ENCODE results near the gene FRS2. TPM values are rescaled to one million over a fixed set of nuclear protein-coding genes. Genes with fewer than 3 reads are reported as not detected.
A peak's percentile ranks its signal among the peaks of the same experiment; 100 is the strongest.

The FRS2 gene, protein sequence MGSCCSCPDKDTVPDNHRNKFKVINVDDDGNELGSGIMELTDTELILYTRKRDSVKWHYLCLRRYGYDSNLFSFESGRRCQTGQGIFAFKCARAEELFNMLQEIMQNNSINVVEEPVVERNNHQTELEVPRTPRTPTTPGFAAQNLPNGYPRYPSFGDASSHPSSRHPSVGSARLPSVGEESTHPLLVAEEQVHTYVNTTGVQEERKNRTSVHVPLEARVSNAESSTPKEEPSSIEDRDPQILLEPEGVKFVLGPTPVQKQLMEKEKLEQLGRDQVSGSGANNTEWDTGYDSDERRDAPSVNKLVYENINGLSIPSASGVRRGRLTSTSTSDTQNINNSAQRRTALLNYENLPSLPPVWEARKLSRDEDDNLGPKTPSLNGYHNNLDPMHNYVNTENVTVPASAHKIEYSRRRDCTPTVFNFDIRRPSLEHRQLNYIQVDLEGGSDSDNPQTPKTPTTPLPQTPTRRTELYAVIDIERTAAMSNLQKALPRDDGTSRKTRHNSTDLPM
- total RNA-seq: 10 to 100 TPM; 41.0 to 48.4 (median 47.1) TPM

DNA sequence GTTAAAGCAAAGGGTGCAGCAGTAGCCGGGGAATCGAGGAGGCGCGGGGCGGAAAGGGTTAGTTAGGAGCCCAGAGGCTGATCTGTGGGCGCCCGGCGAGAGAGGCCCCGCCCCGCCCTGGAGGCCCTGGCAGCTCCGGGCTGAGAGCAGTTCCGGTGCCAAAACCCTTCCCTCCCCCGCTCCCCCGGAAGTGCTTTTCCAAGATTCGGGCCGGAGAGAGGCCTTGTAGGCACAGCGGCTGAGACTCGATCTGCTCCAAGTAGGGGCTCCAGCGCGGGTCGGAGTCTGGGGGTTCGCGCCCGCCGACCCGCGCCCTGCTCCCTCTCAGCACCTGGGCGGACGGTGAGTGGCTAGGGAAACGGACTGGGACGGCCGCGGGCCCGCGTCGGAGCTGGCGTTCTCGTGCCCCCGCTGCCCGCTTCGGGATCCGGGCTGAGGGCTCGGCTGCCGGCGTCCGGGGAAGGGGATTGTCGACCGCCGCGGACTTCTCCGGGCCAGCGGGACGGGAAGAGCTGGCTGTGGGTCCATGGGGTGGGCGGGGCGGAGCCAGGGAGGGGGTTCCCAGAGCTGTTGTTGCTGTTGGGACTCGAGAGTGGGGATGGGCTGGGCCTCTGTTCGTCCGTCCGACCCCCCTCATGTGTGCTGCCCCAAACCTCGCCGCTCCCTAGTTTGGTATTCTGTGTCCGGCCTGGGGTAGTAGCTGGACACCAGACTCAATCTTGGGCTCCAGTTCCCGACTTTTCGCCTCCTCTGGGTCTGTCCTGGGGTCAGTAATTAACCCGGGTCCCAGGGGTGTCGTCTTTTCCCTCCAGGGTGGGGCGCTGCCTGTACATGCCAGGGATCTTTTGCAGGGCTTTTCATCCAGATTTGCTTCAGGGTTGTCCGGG, at the start of gene FRS2:
Gene FRS2, plus strand, starts transcription at position 200 of the 887 bp plus-strand sequence. CDS start 98,643 bp downstream, outside the sequence.
- TF ChIP-seq, protein P1, sequence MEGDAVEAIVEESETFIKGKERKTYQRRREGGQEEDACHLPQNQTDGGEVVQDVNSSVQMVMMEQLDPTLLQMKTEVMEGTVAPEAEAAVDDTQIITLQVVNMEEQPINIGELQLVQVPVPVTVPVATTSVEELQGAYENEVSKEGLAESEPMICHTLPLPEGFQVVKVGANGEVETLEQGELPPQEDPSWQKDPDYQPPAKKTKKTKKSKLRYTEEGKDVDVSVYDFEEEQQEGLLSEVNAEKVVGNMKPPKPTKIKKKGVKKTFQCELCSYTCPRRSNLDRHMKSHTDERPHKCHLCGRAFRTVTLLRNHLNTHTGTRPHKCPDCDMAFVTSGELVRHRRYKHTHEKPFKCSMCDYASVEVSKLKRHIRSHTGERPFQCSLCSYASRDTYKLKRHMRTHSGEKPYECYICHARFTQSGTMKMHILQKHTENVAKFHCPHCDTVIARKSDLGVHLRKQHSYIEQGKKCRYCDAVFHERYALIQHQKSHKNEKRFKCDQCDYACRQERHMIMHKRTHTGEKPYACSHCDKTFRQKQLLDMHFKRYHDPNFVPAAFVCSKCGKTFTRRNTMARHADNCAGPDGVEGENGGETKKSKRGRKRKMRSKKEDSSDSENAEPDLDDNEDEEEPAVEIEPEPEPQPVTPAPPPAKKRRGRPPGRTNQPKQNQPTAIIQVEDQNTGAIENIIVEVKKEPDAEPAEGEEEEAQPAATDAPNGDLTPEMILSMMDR (IDR thresholded peaks at IDR 0.05): no peak
- peak; percentile 60 for DNase-seq (ENCODE audit: low spot score)
- ATAC-seq (ENCODE audit: low FRiP score): peak; percentile 97

DNA sequence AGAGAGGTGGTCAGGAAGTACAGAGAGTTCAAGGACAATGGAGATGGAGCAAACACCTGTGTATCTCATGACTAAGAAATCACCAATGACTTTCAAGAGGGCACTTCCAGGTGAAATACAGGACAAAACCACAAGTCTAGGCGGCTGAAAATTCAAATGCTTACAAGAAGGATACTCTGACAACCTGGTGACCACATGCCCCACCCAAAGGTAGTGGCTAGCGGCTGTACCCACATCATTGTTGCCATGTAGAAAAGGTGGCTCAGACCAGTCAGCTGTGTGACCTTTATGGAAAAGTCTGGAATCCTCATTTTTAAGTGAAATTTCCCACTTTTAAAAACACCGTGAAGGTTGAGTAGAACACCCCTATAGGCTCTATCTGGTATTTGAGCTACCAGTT, 48.6 kb upstream of the FRS2 start:
- DNase-seq (ENCODE audit: low spot score) (no peak), ATAC-seq (ENCODE audit: low FRiP score) (no peak)
- TF ChIP-seq, protein P1 (IDR thresholded peaks at IDR 0.05): no peak

DNA sequence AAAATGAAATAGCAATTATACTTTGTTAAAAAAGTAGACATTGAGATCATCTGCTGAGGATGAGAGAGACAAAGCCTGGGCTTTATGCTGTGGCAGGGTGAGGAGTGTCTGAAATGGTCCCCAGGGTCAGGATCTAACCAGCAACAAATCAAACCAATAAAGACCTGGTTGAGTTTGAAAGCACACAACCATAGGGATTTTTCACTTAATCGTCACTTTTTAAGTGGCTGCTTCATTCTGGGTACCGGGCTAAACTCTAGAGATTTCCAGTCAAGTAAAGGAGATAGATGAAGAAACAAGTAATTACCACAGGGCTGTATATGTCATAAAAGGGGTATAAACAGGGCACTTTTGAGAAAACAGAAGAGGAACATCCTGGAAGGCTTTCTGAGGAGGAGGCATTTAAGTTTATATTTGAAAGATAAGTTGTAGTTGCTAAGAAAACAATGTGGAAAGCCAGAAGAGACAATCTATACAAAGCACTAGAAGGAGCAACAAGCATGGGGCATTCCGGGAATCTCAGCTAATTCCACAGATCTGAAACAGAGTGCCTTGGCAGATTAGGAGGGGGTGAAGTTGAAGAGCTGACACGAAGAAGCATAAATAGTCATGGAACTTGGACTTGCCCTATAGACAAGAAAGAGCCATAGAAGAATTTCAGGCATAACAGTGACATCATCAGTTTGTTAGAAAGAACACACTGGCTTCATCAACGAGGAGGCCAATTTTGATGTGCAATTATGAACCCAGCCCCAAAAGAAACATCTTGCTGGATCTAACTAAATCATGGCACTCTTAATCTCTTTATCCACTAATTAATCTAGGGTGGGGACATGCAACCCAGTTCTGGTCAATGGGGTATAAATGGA, 46.9 kb upstream of the FRS2 start:
- no peak for DNase-seq (ENCODE audit: low spot score)
- ATAC-seq (ENCODE audit: low FRiP score): no peak

DNA sequence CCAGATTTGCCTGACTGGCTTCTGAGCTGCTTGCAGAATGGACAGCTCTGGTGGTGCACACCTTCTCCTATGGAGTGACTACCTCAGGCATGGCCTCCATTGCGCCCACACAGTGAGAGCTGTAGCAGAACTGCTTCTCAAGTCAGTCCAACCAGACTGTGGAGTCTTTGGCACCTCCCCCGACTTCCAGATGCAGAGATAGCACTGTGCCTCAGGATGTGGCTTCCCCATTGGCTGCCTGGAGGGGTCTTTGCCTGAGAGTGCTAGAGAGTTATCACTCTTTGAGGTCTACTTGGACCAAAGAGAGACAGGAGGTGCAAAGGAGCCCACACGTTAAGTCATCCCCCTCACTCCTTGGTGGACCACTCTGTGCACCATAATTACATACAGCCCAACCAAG, 44.8 kb upstream of the FRS2 start:
- DNase-seq (ENCODE audit: low spot score) (no peak), ATAC-seq (ENCODE audit: low FRiP score) (no peak)
- TF ChIP-seq, protein P1 (IDR thresholded peaks at IDR 0.05): no peak

More for the DNA sequence above, 46.9 kb upstream of the FRS2 start:
- TF ChIP-seq, protein P1 (IDR thresholded peaks at IDR 0.05): no peak

DNA sequence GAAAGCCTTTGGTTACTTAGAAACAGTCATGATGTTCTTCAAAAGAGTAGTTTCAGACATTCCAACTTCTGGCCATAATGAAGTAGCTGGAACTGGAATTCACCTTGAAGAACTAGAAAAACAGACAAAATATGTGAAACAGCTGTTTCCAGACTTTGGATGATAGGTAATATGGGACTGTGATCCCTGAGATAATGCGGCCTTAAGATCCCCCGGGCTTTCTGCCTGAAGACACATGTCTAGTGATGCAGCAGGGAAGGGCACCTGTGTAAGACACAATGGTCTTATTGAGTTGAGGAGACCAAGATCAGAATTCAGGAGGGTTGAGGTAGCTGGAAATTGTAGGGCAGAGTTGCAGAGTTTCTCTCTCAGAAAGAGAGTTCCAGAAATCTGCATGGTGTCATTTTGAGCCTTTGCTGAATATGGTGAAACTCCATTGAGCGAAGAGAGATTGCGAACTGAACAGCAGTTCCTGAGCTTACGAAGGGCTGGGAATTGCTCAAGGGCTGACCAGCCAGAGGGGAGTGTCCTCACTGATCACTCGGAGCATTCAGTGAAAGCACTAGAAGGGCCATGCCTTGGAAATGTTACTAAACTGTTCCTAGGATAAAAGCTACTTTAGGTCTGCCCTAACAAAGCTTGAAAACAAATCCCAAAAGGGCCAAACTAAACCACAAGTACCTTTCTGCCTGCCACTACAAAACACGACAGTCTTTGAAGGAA, 41.7 kb upstream of the FRS2 start:
- ATAC-seq (ENCODE audit: low FRiP score) (no peak), DNase-seq (ENCODE audit: low spot score) (no peak)
- TF ChIP-seq, protein P1 (IDR thresholded peaks at IDR 0.05): no peak
